Activated B cell treated with CpG ODN at 0.5 μM for 24 hours (primary cell): ENCODE data around the gene NADSYN1. TPM values are rescaled to one million over a fixed set of nuclear protein-coding genes. Genes with fewer than 3 reads are reported as not detected.

Experiments used
- ATAC-seq: fragments of 200-7000 bp; cut with Tn5 transposase; one replicate; pipeline ENCODE4 v1.10.0; 2021; ENCODE audit warnings: low read depth, mild to moderate bottlenecking, moderate library complexity
- CTCF ChIA-PET: fragments of 350-600 bp; sonication (Branson Sonifier 250); formaldehyde crosslinking; loops from one replicate; lab custom pipeline; 2021; ENCODE audit warnings: antibody characterized with exemption; lab: Charles Lee
- POLR2A ChIA-PET: fragments of 350-600 bp; sonication (Branson Sonifier 250); formaldehyde crosslinking; loops from one replicate; lab custom pipeline; 2021; ENCODE audit warnings: antibody characterized with exemption; lab: Charles Lee
- DNase-seq: peaks from one replicate; pipeline ENCODE4 v3.0.0; 2022
- H3K27ac Mint-ChIP-seq: one replicate; pipeline ENCODE4 v1.8.0; 2020; ENCODE audit warnings: mixed read lengths
- H3K27me3 Mint-ChIP-seq: one replicate; pipeline ENCODE4 v1.8.0; 2021; ENCODE audit warnings: mixed read lengths
- H3K36me3 Mint-ChIP-seq: one replicate; pipeline ENCODE4 v1.8.0; 2021; ENCODE audit warnings: low read depth, mixed read lengths
- H3K4me1 Mint-ChIP-seq: one replicate; pipeline ENCODE4 v1.8.0; 2021; ENCODE audit warnings: mixed read lengths
- H3K4me3 Mint-ChIP-seq: one replicate; pipeline ENCODE4 v1.8.0; 2020; ENCODE audit warnings: mild to moderate bottlenecking, mixed read lengths
- H3K9me3 Mint-ChIP-seq: one replicate; pipeline ENCODE4 v1.8.0; 2020; ENCODE audit warnings: mixed read lengths
- intact Hi-C: fragments of 100-400 bp; cut with micrococcal nuclease; formaldehyde crosslinking; loops from one replicate; pipeline ENCODE4 v1.15.1; 2024
- total RNA-seq: library from RNA; stranded (reverse); gene quantifications from 2 replicates; pipeline ENCODE4 v1.2.3, GENCODE V29; 2022
- TF ChIP-seq, protein P1 (sequence below): fragments of 200-600 bp; IDR thresholded peaks from one replicate; pipeline ENCODE4 v1.8.0; 2022; ENCODE audit warnings: antibody characterized with exemption, mild to moderate bottlenecking

The NADSYN1 gene
- total RNA-seq, 1 donor from 2014 or later, result 146 TPM

DNA sequence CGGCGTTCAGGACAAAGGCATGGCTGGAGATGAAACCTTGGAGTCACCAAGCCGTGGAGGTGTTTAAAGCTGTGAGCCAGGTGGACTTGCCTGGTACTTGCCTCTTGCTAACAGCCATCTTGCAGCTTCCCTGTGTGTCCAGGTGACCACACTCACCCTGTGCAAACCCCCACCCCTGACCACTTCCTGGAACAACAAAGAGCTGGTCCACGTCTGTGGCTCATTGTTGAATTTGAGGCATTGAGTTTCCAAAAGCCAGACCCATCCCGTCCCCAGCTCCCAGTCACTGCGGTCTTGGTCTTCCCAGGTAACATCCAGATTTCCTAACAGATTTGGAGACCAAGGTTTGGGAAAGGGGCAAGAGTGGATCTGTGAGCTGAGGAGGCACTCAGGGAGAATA is 23.3 kb upstream of the NADSYN1 start:
- H3K4me1 Mint-ChIP-seq, result peaks cover 13% of the 10 kb centered on the region
- H3K27ac Mint-ChIP-seq, result no peak overlapping the region
- no peak for ATAC-seq
- no peaks in the 10 kb centered on the region for H3K27me3 Mint-ChIP-seq
- H3K4me3 Mint-ChIP-seq, result no peak overlapping the region
- CTCF ChIA-PET, result no interaction called here
- intact Hi-C loops, result loop anchor here (10.0 kb wide), 1 partner anchor 175 kb away; the partner anchor contains the start of gene SHANK2
- TF ChIP-seq, protein P1, sequence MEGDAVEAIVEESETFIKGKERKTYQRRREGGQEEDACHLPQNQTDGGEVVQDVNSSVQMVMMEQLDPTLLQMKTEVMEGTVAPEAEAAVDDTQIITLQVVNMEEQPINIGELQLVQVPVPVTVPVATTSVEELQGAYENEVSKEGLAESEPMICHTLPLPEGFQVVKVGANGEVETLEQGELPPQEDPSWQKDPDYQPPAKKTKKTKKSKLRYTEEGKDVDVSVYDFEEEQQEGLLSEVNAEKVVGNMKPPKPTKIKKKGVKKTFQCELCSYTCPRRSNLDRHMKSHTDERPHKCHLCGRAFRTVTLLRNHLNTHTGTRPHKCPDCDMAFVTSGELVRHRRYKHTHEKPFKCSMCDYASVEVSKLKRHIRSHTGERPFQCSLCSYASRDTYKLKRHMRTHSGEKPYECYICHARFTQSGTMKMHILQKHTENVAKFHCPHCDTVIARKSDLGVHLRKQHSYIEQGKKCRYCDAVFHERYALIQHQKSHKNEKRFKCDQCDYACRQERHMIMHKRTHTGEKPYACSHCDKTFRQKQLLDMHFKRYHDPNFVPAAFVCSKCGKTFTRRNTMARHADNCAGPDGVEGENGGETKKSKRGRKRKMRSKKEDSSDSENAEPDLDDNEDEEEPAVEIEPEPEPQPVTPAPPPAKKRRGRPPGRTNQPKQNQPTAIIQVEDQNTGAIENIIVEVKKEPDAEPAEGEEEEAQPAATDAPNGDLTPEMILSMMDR, result no peak
- peaks cover 3% of the 10 kb centered on the region for H3K36me3 Mint-ChIP-seq
- DNase-seq, result no peak
- POLR2A ChIA-PET, result no interaction called here
- H3K9me3 Mint-ChIP-seq, result peaks cover 2% of the 10 kb centered on the region

DNA sequence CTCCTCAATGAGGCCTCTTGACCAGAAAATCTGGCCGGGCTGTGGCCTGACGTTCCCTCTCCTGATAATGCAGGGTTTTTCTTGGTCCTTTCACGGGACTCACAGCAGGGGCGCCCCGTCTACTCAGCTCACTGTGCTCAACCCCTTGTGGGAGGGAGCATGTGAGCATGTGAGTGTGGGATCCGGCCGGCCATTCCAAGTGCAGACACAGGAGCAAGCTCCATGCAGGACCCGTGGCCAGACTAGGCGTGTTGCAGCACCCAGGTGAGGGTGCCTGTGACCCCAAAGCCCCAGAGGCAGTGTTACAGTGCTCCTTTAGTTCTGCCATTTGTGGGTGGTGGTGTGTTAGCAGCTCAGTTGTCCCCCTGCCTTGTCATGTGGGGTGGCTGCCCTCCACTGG is 22.8 kb upstream of the NADSYN1 start:
- TF ChIP-seq, protein P1, result no peak
- H3K4me3 Mint-ChIP-seq, result no peak overlapping the region
- H3K27me3 Mint-ChIP-seq, result no peaks in the 10 kb centered on the region
- ATAC-seq (no peak), DNase-seq (no peak)
- H3K27ac Mint-ChIP-seq, result no peak overlapping the region
- ChIA-PET POLR2A (no interaction called here), CTCF (no interaction called here)
- H3K9me3 Mint-ChIP-seq, result peaks cover 2% of the 10 kb centered on the region
- H3K4me1 Mint-ChIP-seq, result peaks cover 13% of the 10 kb centered on the region
- intact Hi-C loops, result no loop called here
- peaks cover 7% of the 10 kb centered on the region for H3K36me3 Mint-ChIP-seq

DNA sequence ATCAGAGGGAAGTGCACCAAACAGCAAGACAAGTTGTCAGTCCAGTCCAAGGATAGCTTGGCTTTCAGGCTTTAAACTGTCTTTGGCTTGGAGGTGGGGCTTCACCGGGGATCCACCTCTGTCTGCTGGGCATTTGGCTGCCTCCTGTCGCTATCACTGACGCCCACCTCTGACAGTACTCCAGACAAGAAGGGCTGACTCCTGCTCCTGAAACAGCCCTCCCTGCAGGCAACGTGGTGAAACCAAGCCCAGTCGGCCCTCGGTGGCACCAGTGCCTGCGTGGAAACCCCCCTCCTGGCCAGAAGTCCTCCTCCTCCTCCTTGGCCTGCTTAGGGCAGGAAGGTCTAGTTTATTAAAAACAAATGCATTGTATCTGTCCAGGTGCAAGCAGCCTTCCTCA is 21.7 kb upstream of the NADSYN1 start:
- Mint-ChIP-seq H3K27ac (no peak overlapping the region), H3K27me3 (no peaks in the 10 kb centered on the region), H3K4me1 (peaks cover 4% of the 10 kb centered on the region), H3K4me3 (no peak overlapping the region), H3K36me3 (peaks cover 12% of the 10 kb centered on the region), H3K9me3 (peaks cover 2% of the 10 kb centered on the region)
- ATAC-seq (no peak), DNase-seq (no peak)
- intact Hi-C loops, result no loop called here
- CTCF ChIA-PET, result no interaction called here
- TF ChIP-seq, protein P1, result no peak
- POLR2A ChIA-PET, result no interaction called here

DNA sequence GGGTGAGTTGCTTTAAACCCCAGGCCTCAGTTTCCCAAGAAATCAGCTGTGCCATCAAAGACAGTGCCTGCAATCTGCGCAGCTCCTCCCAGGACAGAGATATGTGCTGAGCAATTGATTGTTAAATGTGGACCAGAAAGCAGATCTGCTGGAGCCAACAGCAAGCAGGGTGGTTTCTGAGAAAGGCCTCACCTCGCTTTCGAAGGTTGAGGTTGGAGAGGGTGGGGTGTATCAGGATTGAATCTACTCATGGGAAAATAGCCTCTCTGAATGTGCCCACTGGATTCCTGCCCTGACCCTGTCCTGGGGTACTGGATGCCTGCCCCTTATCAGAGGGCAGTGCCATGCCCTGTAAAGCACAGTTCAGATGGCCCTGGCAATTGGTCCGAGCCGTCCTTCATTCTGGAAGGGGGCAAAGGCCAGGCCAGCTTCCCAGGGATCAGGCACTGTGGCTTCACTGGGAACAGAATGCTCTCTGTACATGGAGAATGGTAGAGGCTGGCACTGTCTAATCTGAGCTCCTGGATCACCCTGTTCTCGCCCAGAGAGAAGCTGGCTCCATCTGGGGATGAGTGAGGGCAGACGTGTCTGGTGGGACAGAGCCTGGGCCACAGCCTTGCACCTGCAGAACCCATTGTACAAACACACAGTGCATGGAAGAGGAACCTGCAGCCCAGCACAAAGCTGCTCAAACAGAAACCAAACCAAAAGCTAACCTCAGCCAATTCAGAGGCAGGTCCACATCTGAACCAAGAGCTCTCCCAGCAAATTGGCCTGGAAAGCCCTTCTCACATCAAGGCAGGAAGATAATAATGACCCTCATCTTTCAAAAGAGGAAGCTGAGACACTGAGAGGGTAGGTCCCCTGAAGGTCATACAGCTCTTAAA is 20.0 kb upstream of the NADSYN1 start:
- no peak overlapping the region for H3K4me3 Mint-ChIP-seq
- TF ChIP-seq, protein P1, result no peak
- ChIA-PET POLR2A (no interaction called here), CTCF (no interaction called here)
- no peaks in the 10 kb centered on the region for H3K4me1 Mint-ChIP-seq
- peaks cover 1% of the 10 kb centered on the region for H3K9me3 Mint-ChIP-seq
- intact Hi-C loops, result no loop called here
- H3K27ac Mint-ChIP-seq, result no peak overlapping the region
- no peak for DNase-seq
- H3K36me3 Mint-ChIP-seq, result peaks cover 24% of the 10 kb centered on the region
- no peaks in the 10 kb centered on the region for H3K27me3 Mint-ChIP-seq
- ATAC-seq, result no peak

DNA sequence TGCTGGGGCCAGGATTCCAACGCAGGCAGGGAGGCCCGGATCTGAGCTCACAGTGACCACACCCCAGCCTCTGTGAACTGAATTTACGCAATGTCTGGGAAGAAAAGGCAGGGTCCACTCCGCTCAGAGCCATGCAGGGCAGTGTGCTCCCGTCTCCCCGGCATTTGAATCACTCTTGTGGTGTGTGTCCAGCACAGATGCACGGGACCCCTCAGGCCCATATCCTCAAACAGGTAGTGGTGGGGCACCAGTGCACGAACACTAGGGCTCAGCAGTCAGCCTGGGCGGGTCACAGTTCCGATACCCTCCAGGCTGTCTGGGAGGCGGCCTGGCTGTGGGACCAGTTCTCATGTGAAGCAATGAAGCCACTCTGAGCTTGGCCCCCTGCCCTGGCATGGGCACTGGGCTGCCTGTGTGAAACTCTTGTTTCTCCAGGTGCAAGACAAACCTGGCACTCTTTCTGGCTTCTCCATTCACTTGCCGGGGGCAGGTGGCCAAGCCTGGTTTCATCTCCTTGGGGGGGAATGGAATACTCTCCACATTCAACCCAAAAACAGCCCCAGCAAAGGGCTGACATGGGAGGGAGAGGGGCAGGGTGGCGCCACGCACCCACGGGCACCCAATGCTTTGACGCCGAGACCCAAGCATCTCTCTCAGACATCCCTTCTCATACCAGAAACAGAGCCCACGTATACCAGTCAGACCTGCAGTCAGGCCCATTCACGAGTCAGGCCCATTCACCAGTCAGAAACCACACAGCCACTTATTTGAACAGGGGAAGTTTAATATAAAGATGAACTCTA is 19.2 kb upstream of the NADSYN1 start:
- Mint-ChIP-seq H3K4me3 (no peak overlapping the region), H3K4me1 (no peaks in the 10 kb centered on the region), H3K36me3 (peaks cover 30% of the 10 kb centered on the region), H3K9me3 (no peaks in the 10 kb centered on the region), H3K27me3 (no peaks in the 10 kb centered on the region), H3K27ac (no peak overlapping the region)
- TF ChIP-seq, protein P1, result no peak
- no peak for DNase-seq
- ATAC-seq, result no peak
- intact Hi-C loops, result no loop called here
- POLR2A ChIA-PET, result no interaction called here
- CTCF ChIA-PET, result no interaction called here
